Prostate gland (tissue), 2 donors: ENCODE data around the gene ZNF222.

Experiments used
- CTCF ChIP-seq, 4 experiments: fragments of 200-600 bp in 2 of 4; fragments of 450-650 bp in 2 of 4; sonication (generic) in 2 of 4; IDR thresholded peaks; 1 replicate in 3 of 4; 2 replicates in 1 of 4; pipeline ENCODE4 v1.5.1; 2016 to 2019; ENCODE audit warnings: antibody characterized with exemption in 4 of 4, mild to moderate bottlenecking in 2 of 4, moderate library complexity in 2 of 4
- POLR2A ChIP-seq: fragments of 450-650 bp; IDR thresholded peaks from one replicate; pipeline ENCODE4 v1.6.1; 2016; ENCODE audit warnings: antibody characterized with exemption, mild to moderate bottlenecking

- TF ChIP-seq CTCF (IDR thresholded peaks at IDR 0.05) = no peak
- TF ChIP-seq POLR2A = no peak
These were observed 41.7 kb upstream of the ZNF222 start for GRCh38 chr19:43983544-43983911.
